Endothelial cell of umbilical vein (primary cell): Measurements from ENCODE around the gene BICD2. TPM values are rescaled to one million over a fixed set of nuclear protein-coding genes. Genes with fewer than 3 reads are reported as not detected.

ENCODE experiments used
- BruUV-seq: library from RNA; stranded (reverse); fragments of 400-500 nt; replicated peaks from 2 replicates; lab custom pipeline; 2021; lab: Mats Ljungman, UMichigan
- CTCF ChIA-PET: fragments of 300-600, 350-600 bp; sonication (Branson Sonifier 250); formaldehyde crosslinking; loops from one replicate; lab custom pipeline; 2021; ENCODE audit warnings: antibody characterized with exemption, inconsistent platforms; lab: Charles Lee
- POLR2A ChIA-PET: fragments of 300-600, 350-600 bp; sonication (Branson Sonifier 250); formaldehyde crosslinking; loops from one replicate; lab custom pipeline; 2021; ENCODE audit warnings: antibody characterized with exemption, inconsistent platforms; lab: Charles Lee
- DNase-seq: peaks from one replicate; pipeline ENCODE4 v3.0.0-alpha.2; 2011; ENCODE audit warnings: low read depth, low spot score
- FAIRE-seq: peaks from 2 replicates; lab custom pipeline; 2011; peaks lifted over from hg19 to GRCh38; lab: Jason Lieb, UNC
- H2AFZ ChIP-seq: 2 replicates; pipeline ENCODE4 v1.6.0; 2012; ENCODE audit warnings: low read depth, low read length, control low read depth, inconsistent platforms
- H3K27ac ChIP-seq: 2 replicates; pipeline ENCODE4 v1.5.1; 2011; ENCODE audit warnings: low read depth, mild to moderate bottlenecking, control low read depth, low read length, moderate library complexity; ENCODE audit not compliant: insufficient read depth
- H3K27me3 ChIP-seq, 2 experiments: 2 replicates each; pipeline versions ENCODE4 v1.6.0 to v1.6.1; 2011; ENCODE audit warnings: low read length in 2 of 2, mixed read lengths in 1 of 2; ENCODE audit not compliant: control insufficient read depth in 2 of 2, insufficient read depth in 2 of 2
- H3K36me3 ChIP-seq, 2 experiments: 2 replicates in 1 of 2; 3 replicates in 1 of 2; pipeline ENCODE4 v1.5.1; 2011; ENCODE audit warnings: low read length in 2 of 2, mild to moderate bottlenecking in 1 of 2, moderate library complexity in 1 of 2; ENCODE audit not compliant: control insufficient read depth in 2 of 2, insufficient read depth in 2 of 2; ENCODE audit errors: extremely low read depth in 1 of 2
- H3K4me1 ChIP-seq: 3 replicates; pipeline ENCODE4 v1.5.1; 2011; ENCODE audit warnings: mild to moderate bottlenecking, low read length; ENCODE audit not compliant: control insufficient read depth, insufficient read depth; ENCODE audit errors: extremely low read depth
- H3K4me2 ChIP-seq: 2 replicates; pipeline ENCODE4 v1.6.1; 2011; ENCODE audit warnings: low read length, control low read depth, mixed read lengths; ENCODE audit not compliant: insufficient read depth
- H3K4me3 ChIP-seq, 3 experiments: fragments of 200-600 bp in 1 of 3; sonication (generic), shearing (Covaris generic) in 1 of 3; replicated peaks in 1 of 3; 2 replicates each; pipeline ENCODE4 v1.5.1; 2011 to 2016; ENCODE audit warnings: control low read depth in 3 of 3, low read length in 3 of 3, mild to moderate bottlenecking in 2 of 3, inconsistent platforms in 1 of 3, low read depth in 1 of 3, moderate library complexity in 1 of 3; ENCODE audit not compliant: insufficient read depth in 1 of 3
- H3K79me2 ChIP-seq: 2 replicates; pipeline ENCODE4 v1.6.0; 2012; ENCODE audit warnings: low read length, inconsistent platforms; ENCODE audit not compliant: control insufficient read depth, insufficient read depth
- H3K9ac ChIP-seq: replicated peaks from 2 replicates; pipeline ENCODE3; 2011; ENCODE audit warnings: low read length, control low read depth; ENCODE audit not compliant: insufficient read depth; ENCODE audit errors: extremely low read depth
- H3K9me1 ChIP-seq: replicated peaks from 3 replicates; pipeline ENCODE4 v1.6.0; 2011; ENCODE audit warnings: mild to moderate bottlenecking, low read length; ENCODE audit not compliant: control insufficient read depth, insufficient read depth; ENCODE audit errors: extremely low read depth
- H3K9me3 ChIP-seq: replicated peaks from 2 replicates; pipeline ENCODE4 v1.5.1; 2012; ENCODE audit warnings: low read length, inconsistent platforms; ENCODE audit not compliant: control insufficient read depth, insufficient read depth
- H4K20me1 ChIP-seq: replicated peaks from 2 replicates; pipeline ENCODE3; 2011; ENCODE audit warnings: mild to moderate bottlenecking, low read length; ENCODE audit not compliant: control insufficient read depth, insufficient read depth; ENCODE audit errors: extremely low read depth
- CTCF ChIP-seq, 2 donors: IDR thresholded peaks; 1 replicate in 1 of 2; 2 replicates in 1 of 2; pipeline ENCODE4 v1.5.1; 2011; ENCODE audit warnings: low read length in 2 of 2, mild to moderate bottlenecking in 2 of 2, moderate library complexity in 2 of 2, control low read depth in 1 of 2, inconsistent platforms in 1 of 2, low read depth in 1 of 2; ENCODE audit not compliant: insufficient read depth in 1 of 2; ENCODE audit errors: extremely low read depth in 1 of 2
- EZH2 ChIP-seq: IDR thresholded peaks from 2 replicates; pipeline ENCODE4 v1.6.1; 2012; ENCODE audit warnings: borderline replicate concordance, low read depth, mild to moderate bottlenecking, moderate library complexity, low read length, inconsistent platforms; ENCODE audit not compliant: severe bottlenecking
- FOS ChIP-seq: IDR thresholded peaks from 2 replicates; pipeline ENCODE4 v1.6.1; 2011; ENCODE audit warnings: mild to moderate bottlenecking, low read length, moderate library complexity, borderline replicate concordance; ENCODE audit not compliant: insufficient read depth
- GATA2 ChIP-seq: IDR thresholded peaks from 2 replicates; pipeline ENCODE4 v1.7.0; 2011; ENCODE audit warnings: low read depth, mild to moderate bottlenecking, moderate library complexity, mixed read lengths, low read length; ENCODE audit not compliant: insufficient read length, insufficient read depth
- JUN ChIP-seq: IDR thresholded peaks from 2 replicates; pipeline ENCODE4 v1.6.1; 2011; ENCODE audit warnings: borderline replicate concordance, low read depth; ENCODE audit not compliant: insufficient read length, insufficient read depth
- MAX ChIP-seq: IDR thresholded peaks from 2 replicates; pipeline ENCODE4 v1.6.1; 2011; ENCODE audit not compliant: insufficient read depth, insufficient read length
- MYC ChIP-seq: IDR thresholded peaks from one replicate; pipeline ENCODE4 v1.6.1; 2011; ENCODE audit warnings: mild to moderate bottlenecking, low read depth, low read length
- POLR2A ChIP-seq: IDR thresholded peaks from 2 replicates; pipeline ENCODE4 v1.6.1; 2012; ENCODE audit warnings: low read depth, mild to moderate bottlenecking, control low read depth, low read length
- POLR2AphosphoS5 ChIP-seq: IDR thresholded peaks from 2 replicates; pipeline ENCODE4 v1.6.1; 2012; ENCODE audit warnings: low read depth, mild to moderate bottlenecking, control low read depth, low read length, moderate library complexity; ENCODE audit not compliant: insufficient read depth
- dilution Hi-C: fragments of 300-500 bp; cut with MboI; formaldehyde crosslinking; loops from one replicate; pipeline ENCODE4 v1.15.0; 2019; ENCODE audit warnings: low sequenced_read_pairs; ENCODE audit not compliant: extremely low pct_ligation_motif_present
- intact Hi-C: fragments of 100-400 bp; cut with micrococcal nuclease; formaldehyde crosslinking; loops from one replicate; pipeline ENCODE4 v1.10.0; 2022
- polyA plus RNA-seq, 4 experiments: library from polyadenylated mRNA; depleted of rRNA in 3 of 4; stranded (reverse) in 3 of 4; unstranded in 1 of 4; fragments of >200 nt; gene quantifications; 2 replicates each; pipeline versions ENCODE4 v1.2.1 to v1.2.3, GENCODE V29; 2011 to 2012; ENCODE audit warnings: missing spikeins in 1 of 4
- total RNA-seq: library from RNA; stranded (reverse); gene quantifications from 2 replicates; pipeline ENCODE4 v1.2.3, GENCODE V29; 2021

Gene BICD2
- total and polyA plus RNA-seq, 2 donors (not counting 3 experiments of a cell fraction or from before 2014, with no cell fraction given) = 14.3 to 39.3 TPM

- Histone ChIP-seq H3K36me3 (no peaks in the 10 kb centered on the region), H3K4me1 (peaks cover 7% of the 10 kb centered on the region), H3K79me2 (no peaks in the 10 kb centered on the region), H4K20me1 (no peaks in the 10 kb centered on the region), H3K27ac (no peak overlapping the region), H3K27me3 (peaks cover 0 to 2% of the 10 kb centered on the region in 2 experiments), H3K9me3 (no peaks in the 10 kb centered on the region), H3K4me3 (no peak overlapping the region), H3K9ac (no peak overlapping the region), H2AFZ (peak overlapping the region; percentile 74), H3K4me2 (no peak overlapping the region), H3K9me1 (no peaks in the 10 kb centered on the region)
- dilution Hi-C loops (no loop called here), intact Hi-C loops (no loop called here)
- FAIRE-seq = peak; percentile 49
- ChIA-PET POLR2A (no interaction called here), CTCF (interaction anchor here (1.0 to 1.3 kb wide), 2 partner anchors 20 to 53 kb away, joined by 4 to 5 read pairs; no protein-coding TSS in a partner anchor)
- TF ChIP-seq POLR2AphosphoS5 (no peak), EZH2 (no peak), POLR2A (no peak), MYC (no peak), JUN (no peak), MAX (no peak), FOS (no peak), CTCF (IDR thresholded peaks at IDR 0.05; ENCODE audit: extremely low read depth in 1 of 2, insufficient read depth in 1 of 2, low read depth in 1 of 2, low read length in 2 of 2) (no peak), GATA2 (no peak)
- DNase-seq = peak; percentile 17
- BruUV-seq = no TSS peak
These were observed 5.8 kb upstream of the BICD2 start for GRCh38 chr9:92770360-92770995.
